Epithelial cell of alveolus of lung (primary cell): ENCODE results near the gene POTEB3. TPM values are rescaled to one million over a fixed set of nuclear protein-coding genes. Genes with fewer than 3 reads are reported as not detected.

ENCODE experiments used
- total RNA-seq: library from RNA; depleted of rRNA; stranded (reverse); fragments of >200 nt; gene quantifications from 2 replicates; pipeline ENCODE4 v1.2.1, GENCODE V29; 2015

Gene POTEB3
- total RNA-seq = not detected in 2 replicates

DNA sequence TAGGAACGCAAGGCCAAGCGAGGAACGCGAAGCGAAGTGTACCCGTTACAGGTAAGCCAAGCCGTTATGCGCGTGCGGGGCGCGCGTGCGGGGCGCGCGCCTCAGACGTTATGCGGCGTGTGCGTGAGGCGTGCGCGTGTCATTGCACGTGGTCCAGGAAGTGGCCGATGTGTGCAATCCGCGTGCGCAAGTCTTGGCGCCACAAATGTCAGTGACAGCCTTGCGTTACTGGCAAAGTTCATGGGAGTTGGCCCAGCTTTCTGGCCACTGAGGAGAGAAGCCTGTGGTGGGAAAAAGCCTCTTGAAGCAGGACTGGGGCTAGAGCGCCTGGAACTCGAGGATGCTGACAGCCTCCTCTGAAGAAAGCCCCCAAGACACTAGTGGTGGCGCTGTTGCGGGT is at the start of gene POTEB3:
TSS of gene POTEB3 (minus strand) at position 101 of the 400 bp plus-strand sequence. CDS start 488 bp downstream, outside the sequence.

